Measurements from ENCODE around the gene CUBN. TPM values are rescaled to one million over a fixed set of nuclear protein-coding genes. Genes with fewer than 3 reads are reported as not detected.
A peak's percentile ranks its signal among the peaks of the same experiment; 100 is the strongest.

Gene CUBN
- total RNA-seq, 4 donors from 2014 or later = 0.27 to 3.6 (median 0.96) TPM

DNA sequence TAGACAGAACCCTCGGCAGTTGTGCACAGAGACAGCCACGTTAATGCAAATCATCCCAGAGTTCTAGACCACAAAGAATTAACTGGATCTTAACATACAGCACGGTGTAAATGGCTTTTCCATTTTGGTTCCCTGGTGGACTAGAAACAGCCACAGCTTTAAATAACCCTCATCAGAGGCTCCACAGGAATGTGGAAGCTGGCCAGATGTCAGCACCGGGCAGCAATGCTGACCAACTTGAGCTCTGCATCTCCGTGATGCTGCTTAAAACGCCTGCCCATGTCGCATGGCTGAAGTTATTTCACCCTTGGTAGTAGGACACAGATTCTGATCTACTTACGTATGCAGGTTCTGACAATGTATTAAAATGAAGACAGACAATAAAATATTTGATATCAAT, 336.9 kb downstream of the CUBN start:
- TF ChIP-seq POLR2A (IDR thresholded peaks at IDR 0.05) = no peak
- TF ChIP-seq, protein P1, sequence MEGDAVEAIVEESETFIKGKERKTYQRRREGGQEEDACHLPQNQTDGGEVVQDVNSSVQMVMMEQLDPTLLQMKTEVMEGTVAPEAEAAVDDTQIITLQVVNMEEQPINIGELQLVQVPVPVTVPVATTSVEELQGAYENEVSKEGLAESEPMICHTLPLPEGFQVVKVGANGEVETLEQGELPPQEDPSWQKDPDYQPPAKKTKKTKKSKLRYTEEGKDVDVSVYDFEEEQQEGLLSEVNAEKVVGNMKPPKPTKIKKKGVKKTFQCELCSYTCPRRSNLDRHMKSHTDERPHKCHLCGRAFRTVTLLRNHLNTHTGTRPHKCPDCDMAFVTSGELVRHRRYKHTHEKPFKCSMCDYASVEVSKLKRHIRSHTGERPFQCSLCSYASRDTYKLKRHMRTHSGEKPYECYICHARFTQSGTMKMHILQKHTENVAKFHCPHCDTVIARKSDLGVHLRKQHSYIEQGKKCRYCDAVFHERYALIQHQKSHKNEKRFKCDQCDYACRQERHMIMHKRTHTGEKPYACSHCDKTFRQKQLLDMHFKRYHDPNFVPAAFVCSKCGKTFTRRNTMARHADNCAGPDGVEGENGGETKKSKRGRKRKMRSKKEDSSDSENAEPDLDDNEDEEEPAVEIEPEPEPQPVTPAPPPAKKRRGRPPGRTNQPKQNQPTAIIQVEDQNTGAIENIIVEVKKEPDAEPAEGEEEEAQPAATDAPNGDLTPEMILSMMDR (IDR thresholded peaks at IDR 0.05 in 4 of 5, conservative IDR thresholded peaks at IDR 0.05 in 1 of 5) = no peak
- ATAC-seq = peak in 1 of 2 donors; percentile 49
- Histone ChIP-seq H3K27ac (no peak overlapping the region), H3K9me3 (no peaks in the 10 kb centered on the region), H3K4me3 (no peak overlapping the region), H3K36me3 (no peaks in the 10 kb centered on the region), H3K4me1 (peaks cover 5 to 10% of the 10 kb centered on the region in 2 donors), H3K27me3 (no peaks in the 10 kb centered on the region)
- peak in 1 of 2 donors; percentile 24 for DNase-seq
- intact Hi-C loops (cut with DNase I; ENCODE audit: low total_unique reads) (no loop called here), in situ Hi-C loops (cut with MboI; ENCODE audit: low sequenced_read_pairs in 4 of 4) (loop anchor here (25.0 kb wide), 2 partner anchors 880 to 905 kb away; no protein-coding TSS in a partner anchor)

DNA sequence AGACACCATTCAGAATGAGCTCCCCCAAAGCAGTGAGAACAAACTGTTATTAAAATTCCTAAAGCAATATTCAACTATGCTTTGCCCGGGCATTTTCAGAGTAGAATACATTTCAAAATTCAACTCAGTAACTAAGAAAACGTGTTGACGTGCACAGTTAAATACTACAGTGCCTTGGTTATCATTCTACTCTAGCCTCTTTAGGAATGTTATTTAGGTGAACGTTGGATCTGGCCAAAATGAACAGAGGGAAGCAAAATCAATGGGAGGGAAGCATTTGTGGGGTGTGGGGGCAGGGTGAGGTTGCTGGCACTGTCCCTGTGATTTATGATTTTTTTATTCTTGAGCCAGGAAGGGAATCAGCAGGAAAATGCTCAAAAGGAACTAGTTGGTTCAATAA, 339.8 kb downstream of the CUBN start:
- DNase-seq (no peak), ATAC-seq (no peak)
- H3K9me3 ChIP-seq = no peaks in the 10 kb centered on the region
- no peak overlapping the region for H3K4me3 ChIP-seq
- intact Hi-C loops (cut with DNase I; ENCODE audit: low total_unique reads) (no loop called here), in situ Hi-C loops (cut with MboI; ENCODE audit: low sequenced_read_pairs in 4 of 4) (loop anchor here (25.0 kb wide), 2 partner anchors 877 to 902 kb away; no protein-coding TSS in a partner anchor)
- H3K36me3 ChIP-seq = no peaks in the 10 kb centered on the region
- H3K27me3 ChIP-seq = no peaks in the 10 kb centered on the region
- TF ChIP-seq, protein P1 (IDR thresholded peaks at IDR 0.05 in 4 of 5, conservative IDR thresholded peaks at IDR 0.05 in 1 of 5) = no peak
- TF ChIP-seq POLR2A (IDR thresholded peaks at IDR 0.05) = no peak
- H3K27ac ChIP-seq = no peak overlapping the region
- peaks cover 3 to 5% of the 10 kb centered on the region in 2 donors for H3K4me1 ChIP-seq

- H3K4me1 ChIP-seq = peaks cover 3 to 5% of the 10 kb centered on the region in 2 donors
- no peaks in the 10 kb centered on the region for H3K27me3 ChIP-seq
- no peak for TF ChIP-seq POLR2A (IDR thresholded peaks at IDR 0.05)
- TF ChIP-seq, protein P1 (IDR thresholded peaks at IDR 0.05 in 4 of 5, conservative IDR thresholded peaks at IDR 0.05 in 1 of 5) = no peak
- H3K36me3 ChIP-seq = no peaks in the 10 kb centered on the region
- ATAC-seq (no peak), DNase-seq (no peak)
- no peak overlapping the region for H3K4me3 ChIP-seq
- no peaks in the 10 kb centered on the region for H3K9me3 ChIP-seq
- in situ Hi-C loops (cut with MboI; ENCODE audit: low sequenced_read_pairs in 4 of 4) = loop anchor here (25.0 kb wide), 2 partner anchors 877 to 902 kb away; no protein-coding TSS in a partner anchor
- intact Hi-C loops (cut with DNase I; ENCODE audit: low total_unique reads) = no loop called here
- no peak overlapping the region for H3K27ac ChIP-seq
These were observed 340.4 kb downstream of the CUBN start for GRCh38 chr10:16789261-16789660.

DNA sequence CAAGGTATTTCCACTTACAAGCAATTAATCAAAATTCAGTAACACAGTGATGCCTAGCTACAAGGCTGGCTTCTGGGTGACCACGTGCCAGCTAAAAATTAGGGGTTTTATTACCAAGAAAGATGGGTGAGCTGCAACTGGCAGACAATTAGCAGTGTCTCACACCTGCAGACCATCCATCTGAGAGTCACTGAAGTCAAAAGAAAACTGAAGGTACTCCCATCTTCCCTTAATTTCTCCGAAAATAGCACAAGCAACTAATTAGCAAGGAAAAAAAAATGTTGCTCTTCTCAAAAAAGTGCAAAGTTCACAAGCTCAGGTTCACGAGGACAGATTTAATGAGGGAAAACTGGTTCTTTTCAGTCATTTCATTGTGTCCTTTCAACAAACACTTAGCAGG, 340.8 kb downstream of the CUBN start:
- no peak overlapping the region for H3K27ac ChIP-seq
- in situ Hi-C loops (cut with MboI; ENCODE audit: low sequenced_read_pairs in 4 of 4) (loop anchor here (25.0 kb wide), 2 partner anchors 876 to 901 kb away; no protein-coding TSS in a partner anchor), intact Hi-C loops (cut with DNase I; ENCODE audit: low total_unique reads) (no loop called here)
- no peak for DNase-seq
- ATAC-seq = no peak
- H3K27me3 ChIP-seq = no peaks in the 10 kb centered on the region
- H3K4me3 ChIP-seq = no peak overlapping the region
- no peaks in the 10 kb centered on the region for H3K9me3 ChIP-seq
- no peaks in the 10 kb centered on the region for H3K36me3 ChIP-seq
- peaks cover 3 to 5% of the 10 kb centered on the region in 2 donors for H3K4me1 ChIP-seq
- TF ChIP-seq, protein P1 (IDR thresholded peaks at IDR 0.05 in 4 of 5, conservative IDR thresholded peaks at IDR 0.05 in 1 of 5) = no peak
- no peak for TF ChIP-seq POLR2A (IDR thresholded peaks at IDR 0.05)

GRCh38 chr10:16788125-16788524, 341.5 kb downstream of the CUBN start:
- DNase-seq (no peak), ATAC-seq (no peak)
- Histone ChIP-seq H3K4me1 (peaks cover 3 to 5% of the 10 kb centered on the region in 2 donors), H3K27ac (no peak overlapping the region), H3K27me3 (no peaks in the 10 kb centered on the region), H3K9me3 (no peaks in the 10 kb centered on the region), H3K4me3 (no peak overlapping the region), H3K36me3 (no peaks in the 10 kb centered on the region)
- TF ChIP-seq POLR2A (IDR thresholded peaks at IDR 0.05) = no peak
- TF ChIP-seq, protein P1 (IDR thresholded peaks at IDR 0.05 in 4 of 5, conservative IDR thresholded peaks at IDR 0.05 in 1 of 5) = no peak
- intact Hi-C loops (cut with DNase I; ENCODE audit: low total_unique reads) = no loop called here
- in situ Hi-C loops (cut with MboI; ENCODE audit: low sequenced_read_pairs in 4 of 4) = loop anchor here (25.0 kb wide), 2 partner anchors 876 to 901 kb away; no protein-coding TSS in a partner anchor

Data from gastrocnemius medialis (tissue), 4 donors.